Progenitor cell of endocrine pancreas (in vitro differentiated cells): ENCODE measurements around the gene ZMYM2. TPM values are rescaled to one million over a fixed set of nuclear protein-coding genes. Genes with fewer than 3 reads are reported as not detected.

Experiments
- DNase-seq: peaks from one replicate; pipeline ENCODE4 v3.0.0; 2021; ENCODE audit warnings: low spot score; ENCODE audit not compliant: unreplicated experiment
- H3K27ac Mint-ChIP-seq: 2 replicates; pipeline ENCODE4 v1.8.0; 2021; ENCODE audit warnings: mild to moderate bottlenecking, moderate library complexity, mixed read lengths
- H3K27me3 Mint-ChIP-seq: 2 replicates; pipeline ENCODE4 v1.8.0; 2021; ENCODE audit warnings: mixed read lengths
- H3K36me3 Mint-ChIP-seq: 2 replicates; pipeline ENCODE4 v1.8.0; 2022; ENCODE audit warnings: mixed read lengths; ENCODE audit not compliant: insufficient read depth
- H3K4me1 Mint-ChIP-seq: 2 replicates; pipeline ENCODE4 v1.8.0; 2021; ENCODE audit warnings: low read depth, mixed read lengths
- H3K4me3 Mint-ChIP-seq: 2 replicates; pipeline ENCODE4 v1.8.0; 2021; ENCODE audit warnings: low read depth, mild to moderate bottlenecking, moderate library complexity, mixed read lengths
- H3K9me3 Mint-ChIP-seq: 2 replicates; pipeline ENCODE4 v1.8.0; 2021; ENCODE audit warnings: low read depth, mixed read lengths
- total RNA-seq: library from RNA; stranded (reverse); gene quantifications from 2 replicates; pipeline ENCODE4 v1.2.1, GENCODE V29; 2021
- TF ChIP-seq, protein P1 (sequence below): fragments of 200-600 bp; sonication (generic); IDR thresholded peaks from one replicate; pipeline ENCODE4 v1.5.0; 2021; ENCODE audit warnings: antibody characterized with exemption, mild to moderate bottlenecking; ENCODE audit not compliant: unreplicated experiment

The ZMYM2 gene
- total RNA-seq, 1 donor from 2014 or later, result 192 TPM

- H3K27ac Mint-ChIP-seq, result no peak overlapping the region
- H3K4me1 Mint-ChIP-seq, result no peaks in the 10 kb centered on the region
- no peak overlapping the region for H3K4me3 Mint-ChIP-seq
- H3K36me3 Mint-ChIP-seq, result no peaks in the 10 kb centered on the region
- no peaks in the 10 kb centered on the region for H3K27me3 Mint-ChIP-seq
- no peaks in the 10 kb centered on the region for H3K9me3 Mint-ChIP-seq
- no peak for DNase-seq
- TF ChIP-seq, protein P1, sequence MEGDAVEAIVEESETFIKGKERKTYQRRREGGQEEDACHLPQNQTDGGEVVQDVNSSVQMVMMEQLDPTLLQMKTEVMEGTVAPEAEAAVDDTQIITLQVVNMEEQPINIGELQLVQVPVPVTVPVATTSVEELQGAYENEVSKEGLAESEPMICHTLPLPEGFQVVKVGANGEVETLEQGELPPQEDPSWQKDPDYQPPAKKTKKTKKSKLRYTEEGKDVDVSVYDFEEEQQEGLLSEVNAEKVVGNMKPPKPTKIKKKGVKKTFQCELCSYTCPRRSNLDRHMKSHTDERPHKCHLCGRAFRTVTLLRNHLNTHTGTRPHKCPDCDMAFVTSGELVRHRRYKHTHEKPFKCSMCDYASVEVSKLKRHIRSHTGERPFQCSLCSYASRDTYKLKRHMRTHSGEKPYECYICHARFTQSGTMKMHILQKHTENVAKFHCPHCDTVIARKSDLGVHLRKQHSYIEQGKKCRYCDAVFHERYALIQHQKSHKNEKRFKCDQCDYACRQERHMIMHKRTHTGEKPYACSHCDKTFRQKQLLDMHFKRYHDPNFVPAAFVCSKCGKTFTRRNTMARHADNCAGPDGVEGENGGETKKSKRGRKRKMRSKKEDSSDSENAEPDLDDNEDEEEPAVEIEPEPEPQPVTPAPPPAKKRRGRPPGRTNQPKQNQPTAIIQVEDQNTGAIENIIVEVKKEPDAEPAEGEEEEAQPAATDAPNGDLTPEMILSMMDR, result no peak
These were observed 8.2 kb upstream of the ZMYM2 start for GRCh38 chr13:19950374-19950773.

DNA sequence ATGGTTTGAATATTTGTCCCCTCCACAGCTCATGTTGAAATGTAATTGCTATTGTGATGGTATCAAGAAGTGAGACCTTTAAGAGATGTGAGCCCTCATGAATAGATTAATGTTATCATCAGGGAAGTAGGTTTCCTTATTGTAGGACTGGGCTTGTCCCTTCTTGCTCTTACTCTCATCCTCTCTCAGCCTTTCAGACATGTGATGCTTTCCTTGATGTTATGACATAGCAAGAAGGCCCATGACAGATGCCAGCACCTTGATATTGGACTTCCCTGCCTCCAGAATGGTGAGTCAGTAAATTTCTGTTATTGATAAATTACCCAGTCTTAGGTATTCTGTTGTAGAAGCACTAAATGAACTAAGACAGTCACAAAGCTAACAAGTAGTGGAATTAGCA lies 5.7 kb upstream of the ZMYM2 start:
- H3K4me1 Mint-ChIP-seq, result no peaks in the 10 kb centered on the region
- no peaks in the 10 kb centered on the region for H3K9me3 Mint-ChIP-seq
- no peak overlapping the region for H3K4me3 Mint-ChIP-seq
- H3K27me3 Mint-ChIP-seq, result no peaks in the 10 kb centered on the region
- no peak for DNase-seq
- no peak overlapping the region for H3K27ac Mint-ChIP-seq
- H3K36me3 Mint-ChIP-seq, result no peaks in the 10 kb centered on the region
- TF ChIP-seq, protein P1, result no peak

DNA sequence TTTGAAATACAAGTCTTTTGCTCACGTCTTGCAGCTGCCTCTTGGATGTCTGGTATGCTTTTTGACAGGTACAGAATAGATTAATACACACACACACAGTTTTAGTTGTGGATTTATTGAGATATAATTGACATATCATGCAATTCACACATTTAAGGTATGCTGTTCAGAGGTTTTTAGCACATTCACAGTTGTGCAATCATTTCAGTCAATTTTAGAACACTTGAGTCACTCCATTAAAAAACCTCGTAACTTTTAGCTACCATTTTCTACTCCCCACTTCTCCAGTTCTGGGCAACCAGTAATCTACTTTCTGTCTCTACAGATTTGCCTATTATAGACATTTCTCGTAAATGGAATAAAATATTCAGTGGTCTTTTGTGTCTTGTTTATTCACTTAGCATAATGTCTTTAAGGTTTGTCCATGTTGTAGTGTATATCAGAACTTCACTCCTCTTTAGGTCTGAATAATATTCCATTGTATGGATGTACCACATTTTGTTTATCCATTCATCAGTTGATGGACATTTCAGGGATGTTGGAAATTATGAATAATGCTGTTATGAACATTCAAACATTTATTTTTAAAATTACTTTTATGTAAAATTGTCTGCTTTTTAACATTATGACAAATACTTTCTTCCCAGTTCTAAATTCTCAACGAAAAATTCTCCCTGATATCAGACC lies 2.5 kb upstream of the ZMYM2 start:
- TF ChIP-seq, protein P1, result no peak
- Mint-ChIP-seq H3K4me1 (peaks cover 7% of the 10 kb centered on the region), H3K27ac (no peak overlapping the region), H3K27me3 (no peaks in the 10 kb centered on the region), H3K9me3 (no peaks in the 10 kb centered on the region), H3K36me3 (peaks cover 2% of the 10 kb centered on the region), H3K4me3 (no peak overlapping the region)
- no peak for DNase-seq

- TF ChIP-seq, protein P1, result peak; percentile 78
- H3K27me3 Mint-ChIP-seq, result no peaks in the 10 kb centered on the region
- no peaks in the 10 kb centered on the region for H3K9me3 Mint-ChIP-seq
- H3K27ac Mint-ChIP-seq, result peak overlapping the region; percentile 97
- peaks cover 18% of the 10 kb centered on the region for H3K4me1 Mint-ChIP-seq
- peaks cover 9% of the 10 kb centered on the region for H3K36me3 Mint-ChIP-seq
- DNase-seq, result peak; percentile 63
- peak overlapping the region; percentile 75 for H3K4me3 Mint-ChIP-seq
These were observed 990 bp upstream of the ZMYM2 start for GRCh38 chr13:19957320-19958154.

DNA sequence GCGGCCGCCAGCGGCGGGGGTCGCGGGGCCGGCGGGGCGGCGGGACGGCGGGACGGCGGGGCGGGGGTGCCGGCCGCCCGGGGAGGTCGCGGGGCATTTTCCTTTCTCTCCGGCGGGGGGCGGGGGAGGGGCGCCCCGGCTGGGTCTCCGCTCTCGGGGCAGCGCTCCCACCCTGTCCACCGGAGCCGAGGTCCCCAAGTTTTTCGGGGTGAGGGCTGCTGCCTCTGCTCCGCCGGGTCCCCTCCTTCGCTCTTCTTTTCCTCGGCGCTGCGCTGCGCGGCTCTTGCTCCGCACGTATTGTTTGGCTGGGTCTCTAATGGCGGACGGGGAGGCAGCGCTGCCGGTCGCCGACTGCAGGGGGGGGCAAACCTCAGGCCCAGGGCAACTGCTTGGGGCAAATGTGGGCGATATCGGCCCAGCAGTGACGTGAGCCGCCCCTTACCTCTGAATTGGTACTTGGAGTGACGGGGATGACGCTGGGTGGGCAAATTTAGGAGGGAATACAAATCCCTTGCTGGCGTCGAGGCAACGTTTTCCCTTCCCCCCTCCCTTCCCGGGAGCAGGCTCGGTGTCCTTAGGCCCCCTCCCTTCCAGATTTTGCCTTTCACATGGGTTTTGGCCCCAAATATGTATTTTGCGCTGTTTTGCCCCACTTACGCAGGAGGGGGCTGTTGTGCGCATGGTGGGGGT lies 759 bp downstream of the ZMYM2 start:
- TF ChIP-seq, protein P1, result no peak
- no peaks in the 10 kb centered on the region for H3K27me3 Mint-ChIP-seq
- DNase-seq, result peak; percentile 39
- no peaks in the 10 kb centered on the region for H3K9me3 Mint-ChIP-seq
- peak overlapping the region; percentile 100 for H3K27ac Mint-ChIP-seq
- peak overlapping the region; percentile 97 for H3K4me3 Mint-ChIP-seq
- peaks cover 21% of the 10 kb centered on the region for H3K4me1 Mint-ChIP-seq
- peaks cover 9% of the 10 kb centered on the region for H3K36me3 Mint-ChIP-seq
